ENCODE measurements around the gene MAP3K8.

The MAP3K8 gene

DNA sequence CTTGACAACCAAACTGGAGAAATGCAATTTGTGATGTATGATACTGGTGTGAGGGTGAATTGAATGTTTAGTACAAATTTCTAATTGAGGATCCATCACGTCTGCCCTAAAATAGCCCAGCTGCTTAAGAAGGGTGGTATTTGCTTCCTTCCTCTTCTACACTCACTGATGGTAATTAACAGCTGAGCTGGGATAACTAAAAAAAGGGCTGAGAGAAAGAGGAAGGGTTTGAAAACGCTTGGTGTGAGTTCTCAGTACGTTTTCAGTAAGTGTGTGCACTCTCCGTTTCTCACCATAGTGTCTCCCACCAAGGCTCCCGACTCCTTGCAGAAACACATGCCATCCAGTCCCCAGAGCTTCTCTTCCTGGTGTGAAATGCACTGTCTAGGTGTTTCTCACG, 54.3 kb downstream of the MAP3K8 start:
- DNase-seq (ENCODE audit: extremely low read depth in 1 of 2, low read depth in 1 of 2) = no peak

DNA sequence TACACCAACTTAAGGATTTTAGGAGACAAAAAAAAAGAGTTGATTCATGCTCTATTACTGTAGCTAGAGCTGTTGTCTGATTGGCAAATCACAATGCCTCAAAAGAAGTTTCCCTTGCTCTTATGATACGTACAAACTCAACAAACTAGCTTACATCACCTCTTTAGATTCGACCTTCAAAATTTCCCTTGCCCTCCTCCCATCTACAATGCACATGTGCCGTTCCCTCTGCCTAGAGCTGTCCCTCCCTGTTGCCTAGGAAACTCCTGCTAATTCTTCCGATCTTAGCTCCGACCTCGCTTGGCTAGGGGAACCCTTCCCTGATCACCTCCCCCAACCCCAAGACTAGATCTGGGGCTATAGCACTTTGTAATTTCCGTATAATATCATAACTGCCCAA, 55.4 kb downstream of the MAP3K8 start:
- DNase-seq (ENCODE audit: extremely low read depth in 1 of 2, low read depth in 1 of 2) = no peak

- no peak for DNase-seq (ENCODE audit: extremely low read depth in 1 of 2, low read depth in 1 of 2)
These were observed 56.5 kb downstream of the MAP3K8 start for GRCh38 chr10:30490289-30491000.

DNA sequence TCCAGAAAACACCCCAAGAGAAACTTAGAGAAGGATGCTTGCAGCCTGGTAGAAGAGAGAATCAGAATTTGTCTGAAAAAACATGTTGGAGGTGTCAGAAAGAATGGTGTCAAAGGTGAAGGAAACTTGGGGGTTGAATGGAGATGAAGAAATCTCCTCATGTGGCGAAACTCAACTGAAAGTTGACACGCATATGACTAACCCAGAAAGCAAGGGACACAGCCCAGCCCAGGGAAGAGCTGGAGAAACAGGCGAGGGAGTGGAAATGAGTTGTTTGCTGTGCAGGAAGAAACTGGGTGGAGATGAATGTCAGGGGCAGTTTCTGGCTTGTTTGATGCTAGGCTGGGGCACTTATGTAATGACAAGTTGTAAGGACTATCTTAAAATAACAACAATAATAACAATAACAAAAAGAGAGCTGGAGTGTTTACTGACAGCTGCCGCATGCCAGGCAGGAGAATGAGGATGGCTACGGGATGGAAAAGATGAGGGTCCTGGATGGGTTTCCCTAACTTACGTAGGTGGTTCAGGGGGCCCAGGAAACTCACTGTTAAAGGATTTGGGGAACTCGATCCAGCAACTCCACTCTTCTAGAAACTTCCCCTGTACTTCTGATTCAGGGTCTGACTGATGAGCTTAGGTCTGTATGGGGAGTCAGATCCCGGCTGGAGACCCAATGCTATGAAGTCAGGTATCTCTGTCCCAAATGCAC, 57.4 kb downstream of the MAP3K8 start:
- DNase-seq (ENCODE audit: extremely low read depth in 1 of 2, low read depth in 1 of 2) = no peak

DNA sequence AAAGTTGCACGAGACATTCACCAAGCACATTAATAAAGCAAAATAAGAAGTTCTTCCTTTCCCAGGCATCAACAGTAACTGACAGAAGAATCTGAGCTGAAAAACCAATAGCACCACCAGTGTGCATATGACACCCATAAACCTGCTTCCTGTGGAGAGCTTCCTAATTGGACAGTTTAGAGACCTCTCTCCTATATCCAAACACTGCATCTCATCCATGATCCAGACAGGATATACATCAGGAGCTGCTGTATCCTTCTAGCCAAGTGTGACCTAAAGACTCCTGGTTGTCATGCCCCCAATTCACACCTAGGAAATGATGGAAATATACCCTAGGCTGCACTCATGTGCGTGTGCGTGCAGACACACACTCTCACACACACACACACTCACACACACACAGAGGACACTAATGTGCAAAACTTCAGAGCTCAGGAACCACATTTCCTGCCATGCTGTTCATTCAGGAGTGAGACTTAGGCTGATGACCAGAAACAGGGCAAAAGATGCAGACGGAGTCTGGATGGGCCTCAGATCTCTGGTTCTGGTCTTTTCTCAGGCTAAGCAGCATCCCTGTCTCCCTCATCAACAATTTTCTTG, 58.0 kb downstream of the MAP3K8 start:
- no peak for DNase-seq (ENCODE audit: extremely low read depth in 1 of 2, low read depth in 1 of 2)

DNA sequence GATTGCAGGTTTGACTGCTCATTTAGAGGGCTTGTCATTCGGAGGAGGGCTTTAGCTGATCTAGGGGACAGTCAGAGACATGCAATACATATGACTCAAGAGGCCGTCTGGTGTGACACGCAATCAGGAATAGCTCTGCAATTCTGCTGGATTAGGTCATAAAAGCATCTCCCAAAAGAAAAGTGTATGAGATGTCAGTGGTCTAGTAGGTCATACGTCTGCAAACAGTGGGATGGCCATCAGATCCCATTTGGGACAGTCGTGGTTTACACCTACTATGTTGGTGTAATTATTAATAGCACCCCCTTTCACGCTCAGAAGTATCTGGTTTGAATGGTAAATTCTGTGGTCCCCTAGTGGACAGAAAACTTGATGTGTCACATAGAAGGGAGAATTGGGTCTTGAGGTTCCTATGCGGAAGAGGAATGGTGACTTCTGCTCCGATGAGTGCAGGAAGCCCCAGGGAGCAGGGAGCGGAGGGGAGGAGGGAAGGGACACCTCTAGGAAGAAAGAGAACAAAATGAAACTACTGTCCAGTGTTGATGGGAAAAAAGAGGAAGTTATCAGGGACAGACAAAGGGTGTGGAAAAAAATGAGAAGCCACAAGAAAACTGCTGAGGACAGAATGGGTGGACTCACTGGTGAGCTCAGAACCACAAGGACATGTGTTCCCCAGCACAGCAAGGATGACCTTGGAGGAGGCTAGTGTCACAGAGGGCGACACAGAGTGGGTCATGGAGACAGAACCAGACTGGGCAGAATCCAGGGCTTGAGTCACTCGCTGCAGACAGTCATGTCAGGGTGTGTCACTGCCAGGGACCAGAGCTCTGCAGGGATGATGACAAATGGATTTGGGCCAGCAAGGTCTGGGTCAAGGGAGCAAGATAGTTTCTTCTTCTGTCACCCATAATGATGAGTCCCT, 59.9 kb downstream of the MAP3K8 start:
- no peak for DNase-seq (ENCODE audit: extremely low read depth in 1 of 2, low read depth in 1 of 2)

GRCh38 chr10:30494558-30494957, 60.6 kb downstream of the MAP3K8 start:
- DNase-seq (ENCODE audit: extremely low read depth in 1 of 2, low read depth in 1 of 2) = no peak

- no peak for DNase-seq (ENCODE audit: extremely low read depth in 1 of 2, low read depth in 1 of 2)
These were observed 61.7 kb downstream of the MAP3K8 start for GRCh38 chr10:30495687-30496086.

DNA sequence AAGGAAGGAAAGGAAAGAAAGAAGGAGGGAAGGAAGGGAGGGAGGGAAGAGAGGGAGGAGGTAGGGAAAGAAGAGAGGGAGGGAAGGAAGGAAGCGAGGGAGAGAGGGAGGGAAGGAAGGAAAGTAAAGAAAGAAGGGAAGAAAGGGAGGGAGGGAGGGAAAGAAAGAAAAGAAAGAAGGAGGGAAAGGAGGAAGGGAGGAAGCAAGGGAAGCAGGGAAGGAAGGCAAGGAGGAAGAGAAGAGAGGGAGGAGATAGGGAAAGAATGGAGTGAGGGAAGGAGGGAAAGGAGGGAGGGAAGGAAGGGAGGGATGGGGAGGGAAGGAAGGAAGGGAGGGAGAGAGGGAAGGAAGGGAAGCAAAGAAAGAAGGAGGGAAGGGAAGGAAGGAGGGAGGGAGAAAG, 65.8 kb downstream of the MAP3K8 start:
- DNase-seq (ENCODE audit: extremely low read depth in 1 of 2, low read depth in 1 of 2) = no peak

DNA sequence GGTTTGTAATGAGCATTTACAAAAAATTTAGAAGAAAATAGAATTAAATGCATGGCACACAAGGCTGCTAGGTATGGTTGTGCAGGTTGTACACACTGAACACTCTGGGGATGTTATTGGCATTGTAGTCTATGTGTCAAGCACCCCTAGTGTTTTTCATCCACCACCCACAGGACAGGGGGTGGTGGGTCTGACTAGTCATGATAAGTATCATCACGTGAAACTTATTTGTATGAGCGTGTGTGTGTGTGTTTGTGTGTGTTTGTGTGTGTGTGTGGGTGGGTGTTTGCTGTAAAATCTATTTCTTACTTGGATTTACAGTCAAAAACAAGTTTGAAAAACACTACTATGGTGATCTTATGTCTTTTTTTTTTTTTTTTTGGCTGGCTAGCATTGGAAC, 66.5 kb downstream of the MAP3K8 start:
- DNase-seq (ENCODE audit: extremely low read depth in 1 of 2, low read depth in 1 of 2) = no peak

- DNase-seq (ENCODE audit: extremely low read depth in 1 of 2, low read depth in 1 of 2) = no peak
These were observed 67.0 kb downstream of the MAP3K8 start for GRCh38 chr10:30500963-30501504.

- peak in 1 of 2 donors; percentile 12 for DNase-seq (ENCODE audit: extremely low read depth in 1 of 2, low read depth in 1 of 2)
These were observed 68.5 kb downstream of the MAP3K8 start for GRCh38 chr10:30502266-30503060.

GRCh38 chr10:30503700-30504266, 69.8 kb downstream of the MAP3K8 start:
- DNase-seq (ENCODE audit: extremely low read depth in 1 of 2, low read depth in 1 of 2) = no peak

DNA sequence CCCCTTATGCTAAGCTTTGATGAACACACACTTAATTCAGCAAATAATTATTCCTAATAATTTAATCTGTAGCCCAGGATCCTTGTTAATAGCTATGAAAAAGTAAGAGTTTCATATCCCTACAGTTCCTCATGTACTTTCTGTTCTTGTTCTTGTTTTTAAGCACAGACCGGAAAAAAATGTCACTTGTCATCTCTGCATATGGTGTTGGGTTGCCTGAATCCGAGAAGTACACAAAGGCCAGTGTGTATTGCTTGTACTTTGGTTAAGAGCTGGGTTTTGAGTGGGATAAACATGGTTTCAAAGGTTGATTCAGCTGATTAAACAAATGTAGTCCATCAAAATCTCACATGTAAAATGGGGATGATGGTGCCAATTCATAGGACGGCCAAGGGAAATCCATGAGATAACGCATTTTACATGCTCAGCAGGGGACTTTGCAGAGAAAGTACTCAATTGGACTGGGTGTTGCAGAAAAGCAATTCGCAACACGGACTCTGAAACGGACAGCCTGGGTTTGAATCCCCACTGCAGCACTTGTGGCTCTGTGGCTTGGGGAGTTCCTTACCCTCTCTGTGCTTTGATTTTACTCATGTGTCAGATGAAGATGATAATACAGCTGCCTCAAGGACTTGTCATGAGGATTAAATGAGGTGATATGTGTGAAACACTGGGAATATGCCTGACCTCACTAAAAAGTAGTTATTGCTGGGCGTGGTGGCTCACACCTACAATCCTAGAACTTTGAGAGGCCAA, 71.7 kb downstream of the MAP3K8 start:
- no peak for DNase-seq (ENCODE audit: extremely low read depth in 1 of 2, low read depth in 1 of 2)

DNA sequence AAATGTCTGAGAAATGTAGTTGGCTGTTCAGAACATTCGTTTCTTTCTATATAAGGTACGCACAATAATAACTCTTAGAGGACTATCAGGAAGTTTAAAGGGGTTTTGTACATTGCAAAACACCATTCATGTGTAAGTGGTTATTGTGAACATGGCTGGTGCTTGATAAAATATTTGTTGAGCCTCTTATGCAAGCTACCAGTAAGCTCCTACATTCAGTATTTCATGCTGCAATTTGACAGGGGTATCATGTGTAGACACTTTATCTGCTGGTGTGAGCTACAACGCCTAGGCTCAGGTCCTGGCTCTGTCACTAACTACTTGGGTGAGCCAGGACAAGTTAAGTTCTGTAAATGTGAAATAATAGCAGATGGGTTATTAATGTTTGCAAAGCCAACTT, 75.5 kb downstream of the MAP3K8 start:
- DNase-seq (ENCODE audit: extremely low read depth in 1 of 2, low read depth in 1 of 2) = no peak

DNA sequence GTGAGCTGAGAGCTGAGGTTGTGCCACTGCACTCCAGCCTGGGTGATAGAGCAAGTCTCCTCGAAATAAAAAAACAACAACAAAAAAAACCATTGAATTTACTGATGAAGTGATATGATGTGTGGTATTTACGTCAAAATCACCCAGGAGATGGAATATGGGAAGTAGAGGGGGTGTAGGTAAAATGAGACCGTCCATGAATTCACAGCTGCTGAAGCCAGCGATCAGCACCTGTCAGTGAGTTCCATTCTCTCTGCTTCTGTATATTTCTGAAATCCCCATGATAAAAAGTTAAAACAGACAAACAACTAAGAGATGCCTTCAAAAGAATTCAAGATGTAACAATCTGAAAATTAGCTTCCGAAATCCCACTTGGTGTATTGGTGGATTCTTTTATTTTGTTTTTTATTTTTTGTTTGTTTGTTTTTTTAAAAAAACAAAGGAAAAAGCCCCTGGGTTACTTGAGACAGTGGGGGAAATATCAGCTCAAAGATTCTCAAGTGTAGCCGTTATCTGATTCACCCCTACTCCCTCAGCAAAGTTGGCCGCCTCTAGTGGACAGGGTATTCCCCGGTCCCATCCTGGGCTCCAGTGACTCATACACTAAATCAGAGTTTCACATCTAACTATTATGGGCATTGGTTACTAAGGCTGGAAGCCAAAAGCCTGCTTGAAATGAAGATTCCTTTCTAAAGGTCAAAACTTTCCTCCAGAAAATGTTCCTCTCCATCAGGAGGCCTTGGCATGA, 76.4 kb downstream of the MAP3K8 start:
- peak in 1 of 2 donors; percentile 44 for DNase-seq (ENCODE audit: extremely low read depth in 1 of 2, low read depth in 1 of 2)

GRCh38 chr10:30510932-30511700, 77.1 kb downstream of the MAP3K8 start:
- no peak for DNase-seq (ENCODE audit: extremely low read depth in 1 of 2, low read depth in 1 of 2)
